Neural cell (in vitro differentiated cells): Measurements from ENCODE around the gene GSG1L. TPM values are rescaled to one million over a fixed set of nuclear protein-coding genes. Genes with fewer than 3 reads are reported as not detected.

Source experiments
- H2AFZ ChIP-seq: fragments of 200-600, 300-800 bp; sonication (generic), shearing (Covaris generic); 2 replicates; pipeline ENCODE4 v1.6.0; 2014; ENCODE audit warnings: low read depth, mild to moderate bottlenecking, antibody characterized with exemption, low read length, moderate library complexity
- H3F3A ChIP-seq: fragments of 200-600 bp; shearing (Covaris generic); 2 replicates; pipeline ENCODE4 v1.6.1; 2016; ENCODE audit warnings: mild to moderate bottlenecking, moderate library complexity, mixed read lengths, antibody characterized with exemption, low read length; ENCODE audit not compliant: insufficient read depth, poor library complexity, severe bottlenecking
- H3K27ac ChIP-seq: fragments of 200-600, 300-800 bp; sonication (generic), shearing (Covaris generic); 2 replicates; pipeline ENCODE4 v1.5.1; 2014; ENCODE audit warnings: mild to moderate bottlenecking, low read length, moderate library complexity
- H3K27me3 ChIP-seq: fragments of 300-800, 200-600 bp; sonication (generic), shearing (Covaris generic); 2 replicates; pipeline ENCODE4 v1.6.0; 2014; ENCODE audit warnings: mild to moderate bottlenecking, low read depth, low read length, moderate library complexity; ENCODE audit not compliant: insufficient read depth
- H3K36me3 ChIP-seq: fragments of 300-800, 200-600 bp; sonication (generic), shearing (Covaris generic); 2 replicates; pipeline ENCODE4 v1.5.1; 2014; ENCODE audit warnings: mild to moderate bottlenecking, antibody characterized with exemption, low read length, moderate library complexity; ENCODE audit not compliant: insufficient read depth
- H3K4me2 ChIP-seq: fragments of 300-800, 200-600 bp; sonication (generic), shearing (Covaris generic); 2 replicates; pipeline ENCODE4 v1.6.0; 2014; ENCODE audit warnings: mild to moderate bottlenecking, low read length
- H3K4me3 ChIP-seq: fragments of 300-800, 200-600 bp; sonication (generic), shearing (Covaris generic); 2 replicates; pipeline ENCODE4 v1.5.1; 2014; ENCODE audit warnings: mild to moderate bottlenecking, low read length, moderate library complexity
- H3K79me2 ChIP-seq: fragments of 200-600 bp; shearing (Covaris generic); replicated peaks from 2 replicates; pipeline ENCODE4 v1.6.0; 2014; ENCODE audit warnings: mild to moderate bottlenecking, low read length, moderate library complexity; ENCODE audit not compliant: insufficient read depth
- H3K9ac ChIP-seq: fragments of 300-800, 200-600 bp; sonication (generic), shearing (Covaris generic); 2 replicates; pipeline ENCODE4 v1.6.1; 2016; ENCODE audit warnings: mild to moderate bottlenecking, low read length, mixed read lengths
- H3K9me2 ChIP-seq: fragments of 200-600 bp; shearing (Covaris generic); 2 replicates; pipeline ENCODE4 v1.6.1; 2016; ENCODE audit warnings: mild to moderate bottlenecking, low read length, mixed read lengths; ENCODE audit not compliant: insufficient read depth
- H3K9me3 ChIP-seq: fragments of 200-600, 300-800 bp; sonication (generic), shearing (Covaris generic); 2 replicates; pipeline ENCODE4 v1.6.1; 2016; ENCODE audit warnings: mild to moderate bottlenecking, mixed run types, low read length, moderate library complexity, mixed read lengths
- H4K20me1 ChIP-seq: fragments of 200-600 bp; shearing (Covaris generic); 2 replicates; pipeline ENCODE4 v1.6.1; 2016; ENCODE audit warnings: mild to moderate bottlenecking, mixed run types; ENCODE audit not compliant: insufficient read depth
- CTCF ChIP-seq: fragments of 450-650 bp; IDR thresholded peaks from 2 replicates; pipeline ENCODE4 v1.5.1; 2014; ENCODE audit warnings: antibody characterized with exemption, mild to moderate bottlenecking, moderate library complexity; ENCODE audit not compliant: poor library complexity, severe bottlenecking
- EP300 ChIP-seq: fragments of 450-650 bp; conservative IDR thresholded peaks from 2 replicates; pipeline ENCODE4 v1.6.1; 2014; ENCODE audit warnings: antibody characterized with exemption, mild to moderate bottlenecking, moderate library complexity; ENCODE audit not compliant: poor library complexity, severe bottlenecking
- EZH2 ChIP-seq: fragments of 200-600, 300-800 bp; shearing (Covaris generic), sonication (generic); IDR thresholded peaks from 2 replicates; pipeline ENCODE4 v1.6.1; 2014; ENCODE audit warnings: antibody characterized with exemption, low read length, borderline replicate concordance, mild to moderate bottlenecking; ENCODE audit not compliant: insufficient read depth, poor library complexity, severe bottlenecking
- MXI1 ChIP-seq: fragments of 450-650 bp; conservative IDR thresholded peaks from 2 replicates; pipeline ENCODE4 v1.6.1; 2014; ENCODE audit warnings: antibody characterized with exemption, mild to moderate bottlenecking; ENCODE audit not compliant: poor library complexity, severe bottlenecking
- POLR2AphosphoS5 ChIP-seq: IDR thresholded peaks from 2 replicates; pipeline ENCODE4 v1.6.1; 2012
- RAD21 ChIP-seq: fragments of 450-650 bp; conservative IDR thresholded peaks from 2 replicates; pipeline ENCODE4 v1.6.1; 2014; ENCODE audit warnings: antibody characterized with exemption, mild to moderate bottlenecking, moderate library complexity
- REST ChIP-seq: IDR thresholded peaks from 2 replicates; pipeline ENCODE4 v1.6.1; 2012; ENCODE audit warnings: borderline replicate concordance
- SMC3 ChIP-seq: fragments of 450-650 bp; conservative IDR thresholded peaks from 2 replicates; pipeline ENCODE4 v1.6.1; 2014; ENCODE audit warnings: antibody characterized with exemption, mild to moderate bottlenecking, moderate library complexity; ENCODE audit not compliant: poor library complexity
- TAF1 ChIP-seq: IDR thresholded peaks from 2 replicates; pipeline ENCODE4 v1.6.1; 2012; ENCODE audit warnings: low read depth
- polyA plus RNA-seq: library from polyadenylated mRNA; depleted of rRNA; stranded (reverse); fragments of >200 nt; gene quantifications from 2 replicates; pipeline ENCODE4 v1.2.3, GENCODE V29; 2014

The GSG1L gene
- polyA plus RNA-seq, 1 donor from 2014 or later = 0.85 TPM

GRCh38 chr16:27820646-27821345, 242.7 kb downstream of the GSG1L start:
- H3K4me3 ChIP-seq = no peak overlapping the region
- H4K20me1 ChIP-seq = no peaks in the 10 kb centered on the region
- no peak overlapping the region for H3K4me2 ChIP-seq
- no peaks in the 10 kb centered on the region for H3K9me3 ChIP-seq
- H3K79me2 ChIP-seq = no peaks in the 10 kb centered on the region
- no peak overlapping the region for H3K9ac ChIP-seq
- H3K36me3 ChIP-seq = no peaks in the 10 kb centered on the region
- no peak for TF ChIP-seq EP300
- no peak for TF ChIP-seq EZH2
- TF ChIP-seq TAF1 = no peak
- TF ChIP-seq REST = no peak
- no peak for TF ChIP-seq CTCF
- TF ChIP-seq SMC3 = no peak
- TF ChIP-seq POLR2AphosphoS5 = no peak
- no peak for TF ChIP-seq MXI1
- no peak for TF ChIP-seq RAD21
- H3K27ac ChIP-seq = no peak overlapping the region
- H2AFZ ChIP-seq = no peak overlapping the region
- no peaks in the 10 kb centered on the region for H3F3A ChIP-seq
- no peaks in the 10 kb centered on the region for H3K9me2 ChIP-seq
- no peaks in the 10 kb centered on the region for H3K27me3 ChIP-seq

- Histone ChIP-seq H2AFZ (no peak overlapping the region), H4K20me1 (no peaks in the 10 kb centered on the region), H3K9me3 (no peaks in the 10 kb centered on the region), H3K9ac (no peak overlapping the region), H3K4me3 (no peak overlapping the region), H3K4me2 (no peak overlapping the region), H3K27ac (no peak overlapping the region), H3K36me3 (no peaks in the 10 kb centered on the region), H3K27me3 (no peaks in the 10 kb centered on the region), H3F3A (no peaks in the 10 kb centered on the region), H3K79me2 (no peaks in the 10 kb centered on the region), H3K9me2 (no peaks in the 10 kb centered on the region)
- no peak for TF ChIP-seq TAF1
- no peak for TF ChIP-seq MXI1
- TF ChIP-seq POLR2AphosphoS5 = no peak
- no peak for TF ChIP-seq EZH2
- no peak for TF ChIP-seq CTCF
- TF ChIP-seq SMC3 = no peak
- TF ChIP-seq EP300 = no peak
- TF ChIP-seq REST = no peak
- no peak for TF ChIP-seq RAD21
Measured at GRCh38 chr16:27819881-27820610, 243.5 kb downstream of the GSG1L start.
